HL-60 (cell line): ENCODE results near the gene SHF.

Source experiments
- GABPA ChIP-seq: IDR thresholded peaks from 2 replicates; pipeline ENCODE4 v1.6.1; 2012; ENCODE audit warnings: low read depth
- POLR2AphosphoS5 ChIP-seq: IDR thresholded peaks from 2 replicates; pipeline ENCODE4 v1.6.1; 2012; ENCODE audit warnings: low read depth
- SPI1 ChIP-seq: IDR thresholded peaks from 2 replicates; pipeline ENCODE4 v1.6.1; 2012; ENCODE audit warnings: low read depth, mild to moderate bottlenecking, borderline replicate concordance
- TF ChIP-seq, protein P1 (sequence below): IDR thresholded peaks from one replicate; pipeline ENCODE4 v1.5.1; 2011; ENCODE audit warnings: low read length, control low read depth, inconsistent platforms; ENCODE audit not compliant: insufficient read depth
- TF ChIP-seq, protein P2 (sequence below): IDR thresholded peaks from 2 replicates; pipeline ENCODE4 v1.6.1; 2012; ENCODE audit warnings: low read depth; ENCODE audit not compliant: insufficient replicate concordance

DNA sequence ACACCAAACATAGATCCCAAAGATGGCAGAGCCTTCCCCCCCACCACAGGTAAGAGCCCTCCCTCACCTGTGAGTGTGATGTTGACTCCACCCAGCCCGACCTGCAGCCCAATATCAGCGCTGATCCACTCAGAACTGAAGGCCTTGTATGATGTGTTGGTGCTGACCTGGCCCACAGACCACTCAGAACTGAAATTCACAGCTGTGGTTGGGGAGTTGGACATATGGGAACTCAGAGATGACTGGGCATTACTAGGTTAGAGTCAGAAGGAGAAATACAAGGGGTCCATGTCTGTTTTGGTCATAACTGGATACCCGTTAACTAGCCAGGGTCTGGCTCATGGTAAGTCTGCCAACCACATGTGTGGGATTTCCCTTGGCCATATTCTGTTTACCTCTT lies 66.7 kb downstream of the SHF start:
- TF ChIP-seq, protein P1, sequence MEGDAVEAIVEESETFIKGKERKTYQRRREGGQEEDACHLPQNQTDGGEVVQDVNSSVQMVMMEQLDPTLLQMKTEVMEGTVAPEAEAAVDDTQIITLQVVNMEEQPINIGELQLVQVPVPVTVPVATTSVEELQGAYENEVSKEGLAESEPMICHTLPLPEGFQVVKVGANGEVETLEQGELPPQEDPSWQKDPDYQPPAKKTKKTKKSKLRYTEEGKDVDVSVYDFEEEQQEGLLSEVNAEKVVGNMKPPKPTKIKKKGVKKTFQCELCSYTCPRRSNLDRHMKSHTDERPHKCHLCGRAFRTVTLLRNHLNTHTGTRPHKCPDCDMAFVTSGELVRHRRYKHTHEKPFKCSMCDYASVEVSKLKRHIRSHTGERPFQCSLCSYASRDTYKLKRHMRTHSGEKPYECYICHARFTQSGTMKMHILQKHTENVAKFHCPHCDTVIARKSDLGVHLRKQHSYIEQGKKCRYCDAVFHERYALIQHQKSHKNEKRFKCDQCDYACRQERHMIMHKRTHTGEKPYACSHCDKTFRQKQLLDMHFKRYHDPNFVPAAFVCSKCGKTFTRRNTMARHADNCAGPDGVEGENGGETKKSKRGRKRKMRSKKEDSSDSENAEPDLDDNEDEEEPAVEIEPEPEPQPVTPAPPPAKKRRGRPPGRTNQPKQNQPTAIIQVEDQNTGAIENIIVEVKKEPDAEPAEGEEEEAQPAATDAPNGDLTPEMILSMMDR, result no peak
- TF ChIP-seq POLR2AphosphoS5 (no peak), GABPA (no peak), SPI1 (no peak)
- TF ChIP-seq, protein P2, sequence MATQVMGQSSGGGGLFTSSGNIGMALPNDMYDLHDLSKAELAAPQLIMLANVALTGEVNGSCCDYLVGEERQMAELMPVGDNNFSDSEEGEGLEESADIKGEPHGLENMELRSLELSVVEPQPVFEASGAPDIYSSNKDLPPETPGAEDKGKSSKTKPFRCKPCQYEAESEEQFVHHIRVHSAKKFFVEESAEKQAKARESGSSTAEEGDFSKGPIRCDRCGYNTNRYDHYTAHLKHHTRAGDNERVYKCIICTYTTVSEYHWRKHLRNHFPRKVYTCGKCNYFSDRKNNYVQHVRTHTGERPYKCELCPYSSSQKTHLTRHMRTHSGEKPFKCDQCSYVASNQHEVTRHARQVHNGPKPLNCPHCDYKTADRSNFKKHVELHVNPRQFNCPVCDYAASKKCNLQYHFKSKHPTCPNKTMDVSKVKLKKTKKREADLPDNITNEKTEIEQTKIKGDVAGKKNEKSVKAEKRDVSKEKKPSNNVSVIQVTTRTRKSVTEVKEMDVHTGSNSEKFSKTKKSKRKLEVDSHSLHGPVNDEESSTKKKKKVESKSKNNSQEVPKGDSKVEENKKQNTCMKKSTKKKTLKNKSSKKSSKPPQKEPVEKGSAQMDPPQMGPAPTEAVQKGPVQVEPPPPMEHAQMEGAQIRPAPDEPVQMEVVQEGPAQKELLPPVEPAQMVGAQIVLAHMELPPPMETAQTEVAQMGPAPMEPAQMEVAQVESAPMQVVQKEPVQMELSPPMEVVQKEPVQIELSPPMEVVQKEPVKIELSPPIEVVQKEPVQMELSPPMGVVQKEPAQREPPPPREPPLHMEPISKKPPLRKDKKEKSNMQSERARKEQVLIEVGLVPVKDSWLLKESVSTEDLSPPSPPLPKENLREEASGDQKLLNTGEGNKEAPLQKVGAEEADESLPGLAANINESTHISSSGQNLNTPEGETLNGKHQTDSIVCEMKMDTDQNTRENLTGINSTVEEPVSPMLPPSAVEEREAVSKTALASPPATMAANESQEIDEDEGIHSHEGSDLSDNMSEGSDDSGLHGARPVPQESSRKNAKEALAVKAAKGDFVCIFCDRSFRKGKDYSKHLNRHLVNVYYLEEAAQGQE, result no peak
